Gastrocnemius medialis (tissue), 4 donors: ENCODE results near the gene PLEKHB2. TPM values are rescaled to one million over a fixed set of nuclear protein-coding genes. Genes with fewer than 3 reads are reported as not detected.
A peak's percentile ranks its signal among the peaks of the same experiment; 100 is the strongest.
"Not testable (repeated sequence)": the region's sequence is repeated elsewhere in the genome, so short reads cannot be mapped to it uniquely, and the experiment has no call there.

Experiments used
- ATAC-seq, 2 donors: fragments of 150-250 bp; one replicate each; pipeline ENCODE4 v1.9.1; 2016
- DNase-seq, 2 donors: peaks; one replicate each; pipeline ENCODE4 v3.0.0-alpha.2; 2019
- H3K27ac ChIP-seq, 4 donors: fragments of 200-600 bp; sonication (generic); 1 replicate in 1 of 4; 2 replicates in 3 of 4; pipeline ENCODE4 v1.5.1; 2016 to 2018; ENCODE audit warnings: mild to moderate bottlenecking in 2 of 4, moderate library complexity in 1 of 4
- H3K27me3 ChIP-seq, 3 donors: fragments of 200-600 bp; sonication (generic) in 2 of 3; 1 replicate in 1 of 3; 2 replicates in 2 of 3; pipeline versions ENCODE4 v1.5.1 to v1.6.0; 2016 to 2019; ENCODE audit warnings: mild to moderate bottlenecking in 1 of 3, moderate library complexity in 1 of 3
- H3K36me3 ChIP-seq, 2 donors: fragments of 200-600 bp; sonication (generic) in 1 of 2; one replicate each; pipeline ENCODE4 v1.5.1; 2017 to 2018
- H3K4me1 ChIP-seq, 2 donors: fragments of 200-600 bp; sonication (generic) in 1 of 2; one replicate each; pipeline ENCODE4 v1.5.1; 2016 to 2017; ENCODE audit warnings: mild to moderate bottlenecking in 2 of 2
- H3K4me3 ChIP-seq, 4 donors: fragments of 200-600 bp; sonication (generic) in 3 of 4; 1 replicate in 1 of 4; 2 replicates in 3 of 4; pipeline ENCODE4 v1.5.1; 2016 to 2019; ENCODE audit warnings: mild to moderate bottlenecking in 2 of 4
- H3K9me3 ChIP-seq, 3 donors: fragments of 200-600 bp; sonication (generic) in 2 of 3; 1 replicate in 1 of 3; 2 replicates in 2 of 3; pipeline ENCODE4 v1.5.1; 2016 to 2019
- POLR2A ChIP-seq, 2 donors: fragments of 450-650 bp; IDR thresholded peaks; one replicate each; pipeline ENCODE4 v1.6.1; 2017; ENCODE audit warnings: antibody characterized with exemption in 2 of 2, mild to moderate bottlenecking in 2 of 2, moderate library complexity in 2 of 2
- in situ Hi-C, 4 donors: fragments of 200-750 bp; cut with MboI; loops; one replicate each; pipeline versions ENCODE4 v1.15.0 to v1.8.0; 2017; ENCODE audit warnings: low sequenced_read_pairs in 4 of 4
- intact Hi-C: fragments of 100-400 bp; cut with DNase I; formaldehyde crosslinking; loops from one replicate; pipeline ENCODE4 v1.15.1; 2023; ENCODE audit warnings: low total_unique reads
- total RNA-seq, 4 donors: library from RNA; depleted of rRNA; stranded (reverse); fragments of >200 nt; gene quantifications; one replicate each; pipeline versions ENCODE4 v1.1.0 to v1.2.3, GENCODE V29; 2016
- TF ChIP-seq, protein P1 (sequence below), 5 experiments: fragments of 450-650 bp in 3 of 5; fragments of 200-600 bp in 2 of 5; sonication (generic) in 2 of 5; IDR thresholded peaks in 4 of 5; conservative IDR thresholded peaks in 1 of 5; 1 replicate in 4 of 5; 2 replicates in 1 of 5; pipeline ENCODE4 v1.5.1; 2016 to 2019; ENCODE audit warnings: antibody characterized with exemption in 5 of 5, mild to moderate bottlenecking in 3 of 5, moderate library complexity in 3 of 5

The PLEKHB2 gene
- total RNA-seq, 4 donors from 2014 or later, result 24.0 to 105 (median 68.3) TPM

DNA sequence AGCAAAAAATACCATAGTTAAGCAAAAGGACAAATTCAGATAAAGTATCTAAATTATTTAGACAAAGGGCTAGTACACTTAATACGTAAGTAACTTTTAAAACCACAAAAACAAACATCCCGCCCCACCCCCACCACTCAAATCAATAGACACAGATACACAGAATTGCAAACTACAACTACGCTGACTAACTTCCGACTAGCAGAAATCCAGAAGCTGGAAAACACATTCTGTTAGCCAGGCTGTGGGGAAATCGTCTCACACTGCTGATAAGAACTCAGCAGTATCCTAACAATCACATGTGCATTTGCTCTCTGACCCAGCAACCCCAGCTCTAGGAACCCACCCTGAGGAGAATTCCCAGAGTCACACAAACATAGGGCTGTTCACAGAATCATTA lies 28.4 kb upstream of the PLEKHB2 start:
- peak in 1 of 2 donors; percentile 11 for ATAC-seq
- Histone ChIP-seq H3K36me3 (peaks cover 0 to 27% of the 10 kb centered on the region in 2 donors), H3K27me3 (no peaks in the 10 kb centered on the region), H3K4me3 (no peak overlapping the region), H3K27ac (peak overlapping the region; percentile 64 to 80 (median 70)), H3K9me3 (no peaks in the 10 kb centered on the region), H3K4me1 (peaks cover 50 to 59% of the 10 kb centered on the region in 2 donors)
- no peak for TF ChIP-seq POLR2A (IDR thresholded peaks at IDR 0.05)
- TF ChIP-seq, protein P1, sequence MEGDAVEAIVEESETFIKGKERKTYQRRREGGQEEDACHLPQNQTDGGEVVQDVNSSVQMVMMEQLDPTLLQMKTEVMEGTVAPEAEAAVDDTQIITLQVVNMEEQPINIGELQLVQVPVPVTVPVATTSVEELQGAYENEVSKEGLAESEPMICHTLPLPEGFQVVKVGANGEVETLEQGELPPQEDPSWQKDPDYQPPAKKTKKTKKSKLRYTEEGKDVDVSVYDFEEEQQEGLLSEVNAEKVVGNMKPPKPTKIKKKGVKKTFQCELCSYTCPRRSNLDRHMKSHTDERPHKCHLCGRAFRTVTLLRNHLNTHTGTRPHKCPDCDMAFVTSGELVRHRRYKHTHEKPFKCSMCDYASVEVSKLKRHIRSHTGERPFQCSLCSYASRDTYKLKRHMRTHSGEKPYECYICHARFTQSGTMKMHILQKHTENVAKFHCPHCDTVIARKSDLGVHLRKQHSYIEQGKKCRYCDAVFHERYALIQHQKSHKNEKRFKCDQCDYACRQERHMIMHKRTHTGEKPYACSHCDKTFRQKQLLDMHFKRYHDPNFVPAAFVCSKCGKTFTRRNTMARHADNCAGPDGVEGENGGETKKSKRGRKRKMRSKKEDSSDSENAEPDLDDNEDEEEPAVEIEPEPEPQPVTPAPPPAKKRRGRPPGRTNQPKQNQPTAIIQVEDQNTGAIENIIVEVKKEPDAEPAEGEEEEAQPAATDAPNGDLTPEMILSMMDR (IDR thresholded peaks at IDR 0.05 in 4 of 5, conservative IDR thresholded peaks at IDR 0.05 in 1 of 5), result no peak
- in situ Hi-C loops, result loop anchor here in 1 of 4 donors (25.0 kb wide), 1 partner anchor 714 kb away; the partner anchor contains the start of gene PTPN18
- intact Hi-C loops, result no loop called here
- DNase-seq, result no peak

DNA sequence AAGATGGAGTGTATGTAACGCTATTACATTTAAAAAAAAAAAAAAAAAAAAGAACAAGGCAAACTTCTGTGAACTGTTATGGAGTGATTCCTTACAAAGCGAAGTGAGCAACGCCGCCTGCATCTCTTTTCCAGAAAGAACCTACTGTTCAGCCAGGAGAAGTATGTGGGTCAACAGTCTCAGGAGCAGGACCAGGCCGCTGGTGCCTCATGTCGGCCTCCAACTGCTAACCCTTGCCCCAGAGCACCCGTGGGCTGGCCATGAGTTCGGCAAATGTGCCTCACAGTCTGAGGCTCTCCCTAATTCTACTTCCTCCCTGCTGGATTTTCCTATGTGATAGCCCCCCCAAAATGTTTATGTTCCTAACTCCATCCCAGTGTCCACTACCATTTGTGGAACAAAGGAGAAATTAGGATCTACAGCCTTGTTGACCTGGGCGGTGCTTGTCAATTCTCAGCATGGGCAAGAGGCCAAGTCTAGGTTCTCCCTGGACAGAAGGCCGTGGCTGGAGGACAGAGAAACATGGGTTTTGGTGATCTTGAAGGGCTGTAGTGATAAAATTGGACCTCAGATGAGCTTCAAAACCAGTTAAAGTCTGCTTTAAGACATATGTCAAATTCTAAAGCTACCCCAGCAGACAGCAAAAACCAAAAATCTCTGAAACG lies 27.8 kb upstream of the PLEKHB2 start:
- in situ Hi-C loops, result loop anchor here in 1 of 4 donors (25.0 kb wide), 1 partner anchor 715 kb away; the partner anchor contains the start of gene PTPN18
- Histone ChIP-seq H3K27ac (peak overlapping the region; percentile 64 to 80 (median 70)), H3K36me3 (peaks cover 0 to 33% of the 10 kb centered on the region in 2 donors), H3K9me3 (no peaks in the 10 kb centered on the region), H3K4me3 (no peak overlapping the region), H3K27me3 (no peaks in the 10 kb centered on the region), H3K4me1 (peaks cover 53 to 63% of the 10 kb centered on the region in 2 donors)
- ATAC-seq, result peak; percentile 52 to 78
- DNase-seq, result peak; percentile 47 to 53
- intact Hi-C loops, result no loop called here
- no peak for TF ChIP-seq POLR2A (IDR thresholded peaks at IDR 0.05)
- TF ChIP-seq, protein P1 (IDR thresholded peaks at IDR 0.05 in 4 of 5, conservative IDR thresholded peaks at IDR 0.05 in 1 of 5), result no peak

DNA sequence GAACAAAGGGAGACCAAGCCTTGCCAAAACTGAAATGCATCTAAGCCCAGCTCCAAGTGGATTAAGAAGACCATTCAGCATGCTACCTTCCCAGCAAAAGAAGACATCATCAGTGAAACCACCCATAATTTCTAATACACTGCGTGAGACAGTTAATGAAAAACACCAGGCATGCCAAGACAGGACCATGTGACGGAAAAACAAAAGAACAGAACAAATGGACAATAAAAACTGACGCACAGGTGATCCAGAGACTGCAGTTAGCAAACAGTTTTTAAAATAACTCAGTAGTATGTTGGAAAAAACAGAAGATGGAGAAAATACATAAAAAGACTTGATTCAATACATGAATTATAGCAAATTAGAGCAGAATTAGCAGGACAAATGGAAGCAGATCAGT lies 27.2 kb upstream of the PLEKHB2 start:
- Histone ChIP-seq H3K4me3 (no peak overlapping the region), H3K27me3 (no peaks in the 10 kb centered on the region), H3K9me3 (no peaks in the 10 kb centered on the region), H3K4me1 (peaks cover 60 to 69% of the 10 kb centered on the region in 2 donors), H3K36me3 (peaks cover 0 to 34% of the 10 kb centered on the region in 2 donors), H3K27ac (peak overlapping the region; percentile 64 to 80 (median 70))
- DNase-seq (no peak), ATAC-seq (peak in 1 of 2 donors; percentile 12)
- intact Hi-C loops (no loop called here), in situ Hi-C loops (loop anchor here in 1 of 4 donors (25.0 kb wide), 1 partner anchor 716 kb away; the partner anchor contains the start of gene PTPN18)
- TF ChIP-seq POLR2A (IDR thresholded peaks at IDR 0.05), result no peak
- TF ChIP-seq, protein P1 (IDR thresholded peaks at IDR 0.05 in 4 of 5, conservative IDR thresholded peaks at IDR 0.05 in 1 of 5), result no peak

DNA sequence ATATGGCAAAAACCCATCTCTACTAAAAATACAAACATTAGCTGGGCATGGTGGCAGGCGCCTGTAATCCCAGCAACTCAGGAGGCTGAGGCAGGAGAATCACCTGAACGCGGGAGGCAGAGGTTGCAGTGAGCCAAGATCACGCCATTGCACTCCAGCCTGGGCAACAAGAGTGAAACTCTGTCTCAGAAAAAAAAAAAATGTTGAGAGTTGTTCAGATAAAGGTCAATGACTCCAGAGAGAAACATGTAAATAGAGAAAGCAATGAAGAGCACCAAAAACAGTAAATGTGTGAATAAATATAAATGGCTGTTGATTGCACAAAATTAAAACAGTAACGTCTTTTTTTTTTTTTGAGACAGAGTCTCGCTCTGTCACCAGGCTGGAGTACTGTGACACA lies 25.2 kb upstream of the PLEKHB2 start:
- Histone ChIP-seq H3K27ac (peak overlapping the region; percentile 64 to 80 (median 70)), H3K4me1 (peaks cover 58 to 67% of the 10 kb centered on the region in 2 donors), H3K36me3 (peaks cover 0 to 34% of the 10 kb centered on the region in 2 donors)
- in situ Hi-C loops, result loop anchor here in 1 of 4 donors (25.0 kb wide), 1 partner anchor 718 kb away; the partner anchor contains the start of gene PTPN18
- H3K27me3 ChIP-seq, H3K9me3 ChIP-seq, ATAC-seq, H3K4me3 ChIP-seq, intact Hi-C loops, DNase-seq: not testable (repeated sequence)

DNA sequence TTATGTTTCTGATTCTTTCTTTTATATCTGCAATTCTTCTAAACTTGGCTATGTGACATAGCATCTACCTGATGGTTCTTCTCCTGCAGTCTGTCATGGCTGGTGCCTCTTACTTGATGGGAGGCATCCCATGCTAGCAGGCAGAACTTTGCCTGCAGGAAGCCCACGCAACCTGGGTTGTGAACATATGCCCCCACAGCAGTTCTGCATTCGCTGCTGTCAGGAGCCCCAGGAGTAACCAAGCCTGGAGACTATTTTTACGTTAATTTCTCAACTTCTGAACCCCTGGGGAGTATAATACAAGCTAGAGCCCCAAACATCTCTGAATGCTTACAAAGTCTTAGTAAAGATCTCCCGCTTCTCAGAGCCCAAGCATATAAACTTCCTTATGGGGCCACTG lies 23.9 kb upstream of the PLEKHB2 start:
- peaks cover 56 to 66% of the 10 kb centered on the region in 2 donors for H3K4me1 ChIP-seq
- TF ChIP-seq POLR2A (IDR thresholded peaks at IDR 0.05), result no peak
- TF ChIP-seq, protein P1 (IDR thresholded peaks at IDR 0.05 in 4 of 5, conservative IDR thresholded peaks at IDR 0.05 in 1 of 5), result no peak
- ATAC-seq (no peak), DNase-seq (no peak)
- in situ Hi-C loops (loop anchor here in 1 of 4 donors (25.0 kb wide), 1 partner anchor 719 kb away; the partner anchor contains the start of gene PTPN18), intact Hi-C loops (no loop called here)
- no peak overlapping the region for H3K4me3 ChIP-seq
- no peaks in the 10 kb centered on the region for H3K9me3 ChIP-seq
- peak overlapping the region; percentile 47 to 80 (median 62) for H3K27ac ChIP-seq
- peaks cover 0 to 28% of the 10 kb centered on the region in 2 donors for H3K36me3 ChIP-seq
- H3K27me3 ChIP-seq, result no peaks in the 10 kb centered on the region
